Testis (tissue), 2 donors: Measurements from ENCODE around the gene FUZ.

Experiments
- POLR2A ChIP-seq: fragments of 450-650 bp; IDR thresholded peaks from one replicate; pipeline ENCODE4 v1.6.1; 2017; ENCODE audit warnings: antibody characterized with exemption, mild to moderate bottlenecking, moderate library complexity
- TF ChIP-seq, protein P1 (sequence below), 3 experiments: fragments of 450-650 bp in 2 of 3; fragments of 200-600 bp in 1 of 3; sonication (generic) in 1 of 3; IDR thresholded peaks; one replicate each; pipeline ENCODE4 v1.5.1; 2016 to 2019; ENCODE audit warnings: antibody characterized with exemption in 3 of 3, mild to moderate bottlenecking in 2 of 3, moderate library complexity in 1 of 3

DNA sequence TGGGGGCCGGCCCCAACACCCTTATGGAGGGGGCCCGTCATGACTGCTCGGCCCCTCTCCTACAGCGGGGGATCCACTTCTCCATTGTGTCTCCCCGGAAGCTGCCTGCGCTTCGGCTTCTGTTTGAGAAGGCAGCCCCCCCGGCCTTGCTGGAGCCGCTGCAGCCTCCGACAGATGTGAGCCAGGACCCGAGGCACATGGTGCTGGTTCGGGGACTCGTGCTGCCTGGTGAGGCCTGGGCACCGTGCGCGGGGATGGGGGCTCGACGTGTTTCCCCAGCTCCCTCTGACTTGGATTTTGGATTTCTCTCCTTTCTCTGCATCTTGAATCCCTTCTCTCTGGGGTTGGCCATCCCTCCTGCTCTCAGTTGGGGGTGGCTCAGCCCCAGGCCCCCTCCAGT lies 16.6 kb upstream of the FUZ start:
- TF ChIP-seq, protein P1, sequence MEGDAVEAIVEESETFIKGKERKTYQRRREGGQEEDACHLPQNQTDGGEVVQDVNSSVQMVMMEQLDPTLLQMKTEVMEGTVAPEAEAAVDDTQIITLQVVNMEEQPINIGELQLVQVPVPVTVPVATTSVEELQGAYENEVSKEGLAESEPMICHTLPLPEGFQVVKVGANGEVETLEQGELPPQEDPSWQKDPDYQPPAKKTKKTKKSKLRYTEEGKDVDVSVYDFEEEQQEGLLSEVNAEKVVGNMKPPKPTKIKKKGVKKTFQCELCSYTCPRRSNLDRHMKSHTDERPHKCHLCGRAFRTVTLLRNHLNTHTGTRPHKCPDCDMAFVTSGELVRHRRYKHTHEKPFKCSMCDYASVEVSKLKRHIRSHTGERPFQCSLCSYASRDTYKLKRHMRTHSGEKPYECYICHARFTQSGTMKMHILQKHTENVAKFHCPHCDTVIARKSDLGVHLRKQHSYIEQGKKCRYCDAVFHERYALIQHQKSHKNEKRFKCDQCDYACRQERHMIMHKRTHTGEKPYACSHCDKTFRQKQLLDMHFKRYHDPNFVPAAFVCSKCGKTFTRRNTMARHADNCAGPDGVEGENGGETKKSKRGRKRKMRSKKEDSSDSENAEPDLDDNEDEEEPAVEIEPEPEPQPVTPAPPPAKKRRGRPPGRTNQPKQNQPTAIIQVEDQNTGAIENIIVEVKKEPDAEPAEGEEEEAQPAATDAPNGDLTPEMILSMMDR (IDR thresholded peaks at IDR 0.05): no peak
- no peak for TF ChIP-seq POLR2A
